HG03175 (cell line): ENCODE results near the gene ECI1.
"Not testable (repeated sequence)": the region's sequence is repeated elsewhere in the genome, so short reads cannot be mapped to it uniquely, and the experiment has no call there.

ENCODE experiments used
- ATAC-seq: cut with Tn5 transposase; IDR thresholded peaks from one replicate; pipeline ENCODE4 v1.9.1; 2021; ENCODE audit warnings: mild to moderate bottlenecking, moderate library complexity; ENCODE audit not compliant: unreplicated experiment

ECI1 gene

DNA sequence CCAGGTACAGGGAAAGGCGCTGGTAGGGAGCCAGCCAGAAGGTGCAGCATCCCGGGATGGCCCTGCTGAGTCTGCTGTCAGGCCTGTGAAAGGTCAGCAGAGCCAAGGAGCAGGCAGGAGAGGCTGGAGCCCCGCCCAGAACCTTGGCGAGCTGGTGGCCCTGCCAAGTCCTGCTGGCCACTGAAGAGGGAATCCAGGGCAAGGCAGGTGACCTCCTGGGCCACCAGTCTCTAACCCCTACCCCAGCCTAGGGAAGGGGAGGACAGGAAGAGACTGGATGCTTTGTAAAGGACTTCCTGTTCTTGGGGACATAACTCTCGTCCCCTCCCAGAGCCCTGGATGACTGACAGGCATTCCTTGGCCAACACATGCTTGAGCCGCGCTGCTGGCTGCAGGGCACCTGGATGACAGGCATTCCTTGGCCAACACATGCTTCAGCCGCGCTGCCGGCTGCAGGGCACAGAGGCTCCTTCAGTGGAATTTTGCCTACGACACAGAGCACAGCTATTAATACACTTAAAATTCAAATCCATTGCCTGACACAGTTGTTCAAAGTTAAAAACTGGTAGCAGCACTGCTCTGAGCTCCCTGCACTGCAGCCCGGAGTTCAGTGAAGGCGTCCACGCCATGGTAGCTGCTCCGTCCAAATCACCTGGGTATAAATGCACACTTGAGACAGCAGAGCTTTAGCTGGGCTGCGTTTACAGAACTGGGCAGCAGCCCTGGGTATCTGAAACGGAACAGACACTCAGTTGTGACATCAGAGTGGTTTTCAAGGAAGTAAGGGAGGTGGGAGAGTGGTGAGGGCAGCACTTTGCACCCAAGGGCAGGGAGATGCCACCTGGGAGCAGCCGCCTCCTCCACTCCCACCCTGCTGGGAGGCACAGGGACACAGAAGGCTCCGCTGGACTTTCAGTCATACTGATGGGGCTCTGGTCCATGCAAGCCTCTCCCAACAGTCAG is 38.7 kb downstream of the ECI1 start:
- no peak for ATAC-seq

DNA sequence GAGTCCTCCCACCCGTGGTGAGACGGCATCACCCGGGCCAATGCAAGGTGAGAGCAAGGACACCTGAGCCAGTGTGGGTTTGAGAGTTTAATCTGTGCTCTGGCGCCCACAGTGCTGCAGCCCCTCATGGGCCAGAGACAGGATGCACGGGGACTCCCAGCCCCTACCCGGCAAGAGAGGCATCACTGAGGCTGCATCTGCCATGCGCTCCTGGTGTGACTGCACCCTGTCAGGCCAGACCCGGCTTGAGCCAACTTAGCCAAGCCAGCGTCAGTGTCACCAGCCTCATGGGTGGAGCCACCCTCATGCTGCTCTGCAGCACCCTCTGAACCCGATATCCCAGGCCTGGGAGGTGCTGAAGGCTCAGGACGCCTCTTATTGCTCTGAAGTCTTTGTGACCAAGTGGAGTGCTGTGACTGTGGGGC is 39.5 kb downstream of the ECI1 start:
- no peak for ATAC-seq

- ATAC-seq = no peak
These were observed 40.7 kb downstream of the ECI1 start, which contains the start of gene BRICD5 for GRCh38 chr16:2210386-2211365. Gene BRICD5 (minus strand): TSS chr16:2210863. CDS start chr16:2210833, 30 bp downstream.

DNA sequence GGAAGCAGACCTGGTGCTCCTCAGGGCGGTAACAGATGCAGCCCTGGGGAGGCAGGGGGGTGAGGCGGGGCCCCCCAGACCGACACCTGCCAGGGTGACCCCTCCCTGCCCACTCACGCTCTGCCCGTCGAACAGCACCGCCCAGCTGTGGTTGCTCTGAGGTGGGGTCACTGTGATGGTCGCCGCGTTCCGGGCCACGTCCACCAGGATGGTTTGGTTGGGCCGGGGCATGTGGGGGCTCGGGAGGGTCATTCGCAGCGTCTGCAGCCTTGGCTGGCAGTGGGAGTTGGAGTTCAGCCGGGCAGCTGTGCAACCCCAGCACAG is 41.4 kb downstream of the ECI1 start:
- no peak for ATAC-seq

GRCh38 chr16:2209258-2210008 is 42.0 kb downstream of the ECI1 start:
- ATAC-seq = no peak

DNA sequence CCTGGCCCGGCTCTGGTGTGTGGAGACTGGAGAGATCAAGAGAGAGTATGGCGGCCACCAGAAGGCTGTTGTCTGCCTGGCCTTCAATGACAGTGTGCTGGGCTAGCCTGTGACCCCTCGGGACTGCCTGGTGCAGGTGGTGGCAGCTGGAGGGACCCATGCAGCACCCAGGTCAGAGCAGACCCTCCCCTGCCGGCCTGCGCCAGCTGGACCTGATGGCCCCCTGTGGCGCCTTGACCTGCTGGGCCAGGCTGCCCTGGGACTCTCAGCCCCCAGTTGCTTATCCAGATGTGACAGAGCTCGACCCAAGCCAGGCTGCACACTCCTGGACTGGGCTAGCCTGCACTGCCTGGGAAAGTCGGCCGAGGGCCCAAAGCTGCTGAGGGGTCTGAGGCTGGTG is 42.6 kb downstream of the ECI1 start:
- ATAC-seq = no peak

DNA sequence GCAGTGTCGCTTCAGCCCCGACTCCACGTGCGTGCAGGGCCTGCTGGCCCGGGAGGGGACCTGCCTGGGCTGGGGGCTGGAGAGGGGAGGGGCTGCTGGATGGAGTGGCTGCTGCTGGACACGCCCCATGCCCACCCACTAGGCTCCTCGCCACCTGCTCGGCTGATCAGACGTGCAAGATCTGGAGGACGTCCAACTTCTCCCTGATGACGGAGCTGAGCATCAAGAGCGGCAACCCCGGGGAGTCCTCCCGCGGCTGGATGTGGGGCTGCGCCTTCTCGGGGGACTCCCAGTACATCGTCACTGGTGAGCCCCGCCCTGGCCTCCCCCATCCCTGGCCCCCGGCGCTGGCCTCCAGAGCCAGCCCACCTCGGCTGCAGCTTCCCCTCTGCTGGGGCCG is 43.1 kb downstream of the ECI1 start:
- no peak for ATAC-seq

DNA sequence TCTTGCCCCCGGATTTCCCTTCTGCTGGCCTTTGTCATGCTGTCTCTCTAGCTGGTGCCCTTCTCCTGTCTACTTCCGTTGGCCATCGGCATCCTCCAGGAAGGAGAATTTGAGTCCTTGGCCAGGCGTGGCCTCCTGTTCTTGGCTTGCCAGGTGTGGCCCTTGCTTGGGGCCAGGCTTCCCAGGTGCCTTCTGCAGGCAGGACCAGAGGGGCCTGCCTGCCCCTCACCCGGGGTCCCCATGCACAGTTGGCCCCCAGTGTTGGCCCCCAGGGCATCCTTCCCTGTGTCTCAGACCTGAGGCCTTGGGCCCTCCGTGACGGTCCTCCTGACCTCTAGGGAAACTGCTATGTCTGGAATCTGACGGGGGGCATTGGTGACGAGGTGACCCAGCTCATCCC is 43.5 kb downstream of the ECI1 start:
- no peak for ATAC-seq

- no peak for ATAC-seq
These were observed 44.5 kb downstream of the ECI1 start for GRCh38 chr16:2206780-2207433.

GRCh38 chr16:2206420-2206779 is 45.0 kb downstream of the ECI1 start:
- ATAC-seq = no peak

DNA sequence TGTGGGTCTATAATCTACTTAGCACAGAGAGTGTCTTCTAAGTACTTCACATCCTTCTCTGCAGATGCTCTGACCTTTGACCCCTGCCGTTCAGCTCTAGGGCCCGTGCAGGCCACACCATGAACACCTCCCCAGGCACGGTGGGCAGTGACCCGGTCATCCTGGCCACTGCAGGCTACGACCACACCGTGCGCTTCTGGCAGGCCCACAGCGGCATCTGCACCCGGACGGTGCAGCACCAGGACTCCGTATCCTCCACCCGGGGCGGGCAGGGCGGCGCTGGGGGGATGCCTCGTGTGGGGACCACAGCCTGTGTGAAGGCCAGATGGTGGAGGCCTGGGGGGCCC is 45.4 kb downstream of the ECI1 start:
- peak; percentile 2 for ATAC-seq

- peak; percentile 78 for ATAC-seq
These were observed 46.1 kb downstream of the ECI1 start, which contains the start of gene MLST8 for GRCh38 chr16:2205104-2205966. Gene MLST8 (plus strand): TSS chr16:2205454. CDS start chr16:2206086, 632 bp downstream.

GRCh38 chr16:2204416-2205103 is 46.8 kb downstream of the ECI1 start:
- ATAC-seq = no peak

DNA sequence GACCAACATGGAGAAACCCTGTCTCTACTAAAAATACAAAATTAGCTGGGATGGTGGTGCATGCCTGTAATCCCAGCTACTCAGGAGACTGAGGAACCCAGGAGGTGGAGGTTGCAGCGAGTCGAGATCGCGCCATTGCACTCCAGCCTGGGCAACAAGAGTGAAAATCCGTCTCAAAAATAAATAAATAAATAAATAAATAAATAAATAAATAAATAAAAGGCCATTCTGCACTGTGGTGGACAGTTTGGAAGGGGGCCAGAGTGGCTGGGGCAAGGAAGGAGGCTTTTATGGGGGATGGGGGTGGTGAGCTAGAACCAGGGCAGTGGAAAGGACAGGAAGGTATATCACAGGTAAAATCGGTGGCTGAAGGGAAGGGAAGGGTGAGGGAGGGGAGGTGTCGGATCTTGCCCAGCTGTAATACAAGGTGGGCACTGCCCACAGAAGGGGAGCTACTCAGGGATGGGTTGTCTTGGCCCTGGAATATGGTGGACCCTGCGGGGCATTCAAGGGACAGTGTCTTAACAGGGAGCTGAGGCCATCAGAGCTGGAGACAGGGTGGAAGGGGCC is 48.2 kb downstream of the ECI1 start:
- not testable (repeated sequence) for ATAC-seq

GRCh38 chr16:2200313-2200712 is 51.1 kb downstream of the ECI1 start:
- no peak for ATAC-seq

DNA sequence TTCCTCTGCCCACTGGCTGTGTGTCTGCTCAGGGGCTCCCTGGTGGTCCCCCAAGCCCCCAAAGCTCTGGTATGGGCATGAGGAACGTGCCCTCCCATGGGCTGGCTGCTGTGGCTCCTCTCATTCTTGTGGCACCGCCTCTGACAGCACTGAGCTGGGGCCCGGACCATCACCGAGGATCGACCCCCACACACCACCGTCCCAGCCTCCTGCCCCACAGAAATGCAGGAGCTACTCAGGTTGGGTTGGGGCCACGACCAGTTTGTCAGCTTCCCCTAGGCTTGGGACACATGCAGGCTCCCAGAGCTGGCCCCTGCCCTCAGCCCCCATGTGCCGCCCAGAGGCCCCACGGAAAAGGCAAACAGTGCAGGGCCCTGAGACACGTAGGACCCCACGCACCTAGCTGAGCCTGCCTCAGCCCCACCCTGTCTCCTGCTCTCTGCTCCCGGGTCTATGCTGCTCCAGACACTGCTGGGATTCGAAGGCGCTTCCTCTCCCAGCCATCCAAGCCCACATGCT is 51.7 kb downstream of the ECI1 start:
- no peak for ATAC-seq

GRCh38 chr16:2199095-2199494 is 52.3 kb downstream of the ECI1 start:
- no peak for ATAC-seq

GRCh38 chr16:2198283-2198682 is 53.1 kb downstream of the ECI1 start:
- ATAC-seq = no peak
